AG04450 (cell line): Measurements from ENCODE around the gene PTX4. TPM values are rescaled to one million over a fixed set of nuclear protein-coding genes. Genes with fewer than 3 reads are reported as not detected.

Experiments
- CTCF ChIA-PET: fragments of 300-600, 350-600 bp; formaldehyde crosslinking; extraction: SDS; loops from one replicate; lab custom pipeline; 2022; ENCODE audit warnings: antibody characterized with exemption, inconsistent platforms; lab: Charles Lee
- POLR2A ChIA-PET: fragments of 350-600 bp; formaldehyde crosslinking; extraction: SDS; loops from one replicate; lab custom pipeline; 2021; ENCODE audit warnings: antibody characterized with exemption, inconsistent platforms; lab: Yijun Ruan, JAX
- DNase-seq: peaks from one replicate; pipeline ENCODE4 v3.0.0-alpha.2; 2011; ENCODE audit warnings: low read depth, low spot score
- H3K27ac ChIP-seq: one replicate; pipeline ENCODE4 v1.5.1; 2012; ENCODE audit warnings: low read depth, low read length, control low read depth
- H3K27me3 ChIP-seq: one replicate; pipeline ENCODE4 v1.6.0; 2012; ENCODE audit warnings: low read length; ENCODE audit not compliant: control insufficient read depth, insufficient read depth
- H3K4me3 ChIP-seq: 2 replicates; pipeline ENCODE4 v1.5.1; 2011; ENCODE audit warnings: mild to moderate bottlenecking, low read depth, low read length, control low read depth
- H3K9me3 ChIP-seq: 2 replicates; pipeline ENCODE4 v1.5.1; 2012; ENCODE audit warnings: low read length; ENCODE audit not compliant: control insufficient read depth, insufficient read depth
- polyA plus RNA-seq: library from polyadenylated mRNA; depleted of rRNA; stranded (reverse); fragments of >200 nt; gene quantifications from 2 replicates; pipeline ENCODE4 v1.2.3, GENCODE V29; 2011; rRNA removed
- TF ChIP-seq, protein P1 (sequence below): IDR thresholded peaks from 2 replicates; pipeline ENCODE4 v1.5.1; 2011; ENCODE audit warnings: low read depth, low read length, control low read depth, inconsistent platforms

The PTX4 gene
- polyA plus RNA-seq, 1 experiment: not detected

DNA sequence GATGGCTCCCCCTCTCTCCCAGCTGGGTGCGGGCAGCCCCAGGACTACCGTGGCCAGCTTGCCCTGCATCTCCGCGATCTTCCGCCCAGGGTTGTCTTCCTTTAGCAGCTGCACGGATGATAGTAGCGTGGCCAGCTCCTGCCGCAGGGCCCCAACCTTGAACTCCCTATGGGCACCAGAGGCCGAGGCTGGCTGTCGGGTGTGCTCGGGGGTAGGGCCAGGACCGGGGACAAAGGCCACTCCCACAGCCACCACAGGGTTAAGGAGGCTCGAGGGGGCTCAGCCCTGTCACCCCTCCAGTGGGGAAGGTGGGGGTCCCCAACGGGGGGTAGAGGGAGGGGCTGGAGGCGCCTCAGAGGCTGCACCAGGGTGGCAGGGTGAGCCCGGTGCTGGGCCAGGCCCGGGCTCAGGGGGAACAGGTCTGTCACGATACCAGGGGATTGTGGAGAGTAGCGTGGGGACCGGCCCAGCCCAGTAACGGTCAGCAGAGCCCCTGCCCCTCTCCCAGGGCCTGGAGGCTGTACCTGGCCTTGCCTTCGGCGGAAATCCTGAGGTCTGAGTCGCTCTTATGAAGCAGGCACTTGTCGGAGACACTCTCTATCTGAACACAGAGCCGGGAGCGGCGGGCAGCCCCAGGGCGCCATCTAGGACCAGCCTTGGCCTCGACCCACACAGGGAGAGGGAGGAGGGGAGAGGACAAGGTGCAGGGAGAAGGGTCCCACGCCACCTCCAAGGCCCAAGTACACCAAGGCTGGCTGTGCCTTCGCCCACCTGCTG, 52.6 kb downstream of the PTX4 start:
- no peak for DNase-seq
- Histone ChIP-seq H3K27me3 (no peaks in the 10 kb centered on the region), H3K9me3 (no peaks in the 10 kb centered on the region; the same call in 1 of the 2 replicates), H3K4me3 (no peak overlapping the region), H3K27ac (no peak overlapping the region)
- ChIA-PET CTCF (no interaction called here), POLR2A (no interaction called here)
- TF ChIP-seq, protein P1, sequence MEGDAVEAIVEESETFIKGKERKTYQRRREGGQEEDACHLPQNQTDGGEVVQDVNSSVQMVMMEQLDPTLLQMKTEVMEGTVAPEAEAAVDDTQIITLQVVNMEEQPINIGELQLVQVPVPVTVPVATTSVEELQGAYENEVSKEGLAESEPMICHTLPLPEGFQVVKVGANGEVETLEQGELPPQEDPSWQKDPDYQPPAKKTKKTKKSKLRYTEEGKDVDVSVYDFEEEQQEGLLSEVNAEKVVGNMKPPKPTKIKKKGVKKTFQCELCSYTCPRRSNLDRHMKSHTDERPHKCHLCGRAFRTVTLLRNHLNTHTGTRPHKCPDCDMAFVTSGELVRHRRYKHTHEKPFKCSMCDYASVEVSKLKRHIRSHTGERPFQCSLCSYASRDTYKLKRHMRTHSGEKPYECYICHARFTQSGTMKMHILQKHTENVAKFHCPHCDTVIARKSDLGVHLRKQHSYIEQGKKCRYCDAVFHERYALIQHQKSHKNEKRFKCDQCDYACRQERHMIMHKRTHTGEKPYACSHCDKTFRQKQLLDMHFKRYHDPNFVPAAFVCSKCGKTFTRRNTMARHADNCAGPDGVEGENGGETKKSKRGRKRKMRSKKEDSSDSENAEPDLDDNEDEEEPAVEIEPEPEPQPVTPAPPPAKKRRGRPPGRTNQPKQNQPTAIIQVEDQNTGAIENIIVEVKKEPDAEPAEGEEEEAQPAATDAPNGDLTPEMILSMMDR: no peak

Other genes with a start within 250 kb of the PTX4 start
- gene TPSAB1, start 248.2 kb downstream of the PTX4 start, polyA plus RNA-seq: not detected in 2 replicates
- gene TPSD1, start 232.9 kb downstream of the PTX4 start, polyA plus RNA-seq: not detected in 2 replicates
- gene UBE2I, start 179.3 kb downstream of the PTX4 start, polyA plus RNA-seq: 148 and 165 TPM in 2 replicates
- gene BAIAP3, start 155.3 kb downstream of the PTX4 start, polyA plus RNA-seq: 0.19 and 0.38 TPM in 2 replicates
- gene TSR3, start 137.1 kb downstream of the PTX4 start, polyA plus RNA-seq: 34.4 and 40.4 TPM in 2 replicates
- 40.5 and 49.9 TPM in 2 replicates for gene GNPTG, start 137.0 kb downstream of the PTX4 start, polyA plus RNA-seq
- 7.6 and 9.3 TPM in 2 replicates for gene UNKL, start 74.2 kb downstream of the PTX4 start, polyA plus RNA-seq
- gene UQCC4, start 68.2 kb downstream of the PTX4 start, polyA plus RNA-seq: 14.2 and 15.2 TPM in 2 replicates
- gene PERCC1, start 57.9 kb downstream of the PTX4 start, polyA plus RNA-seq: not detected in 2 replicates
- gene CCDC154, start 44.4 kb downstream of the PTX4 start, polyA plus RNA-seq: 0.02 and 0.06 TPM in 2 replicates
- 15.7 and 19.1 TPM in 2 replicates for gene CLCN7, start 13.9 kb downstream of the PTX4 start, polyA plus RNA-seq
- gene TELO2, start 4.4 kb upstream of the PTX4 start, polyA plus RNA-seq: 6.2 and 7.4 TPM in 2 replicates
- 6.2 and 8.4 TPM in 2 replicates for gene TMEM204, start 44.7 kb upstream of the PTX4 start, polyA plus RNA-seq
- gene IFT140, start 123.1 kb upstream of the PTX4 start, polyA plus RNA-seq: 6.4 and 8.3 TPM in 2 replicates
- 7.8 TPM in 2 replicates for gene CRAMP1, start 123.4 kb upstream of the PTX4 start, polyA plus RNA-seq
- gene JPT2, start 189.3 kb upstream of the PTX4 start, polyA plus RNA-seq: 39.2 and 41.2 TPM in 2 replicates
- gene MAPK8IP3, start 217.3 kb upstream of the PTX4 start, polyA plus RNA-seq: 11.8 and 14.7 TPM in 2 replicates